SHP77 (cell line): Measurements from ENCODE around the gene MPIG6B.
A peak's percentile ranks its signal among the peaks of the same experiment; 100 is the strongest.

ENCODE experiments used
- DNase-seq, 2 experiments: peaks; one replicate each; lab custom pipeline; 2025; lab: John Stamatoyannopoulos, UW

The MPIG6B gene

DNA sequence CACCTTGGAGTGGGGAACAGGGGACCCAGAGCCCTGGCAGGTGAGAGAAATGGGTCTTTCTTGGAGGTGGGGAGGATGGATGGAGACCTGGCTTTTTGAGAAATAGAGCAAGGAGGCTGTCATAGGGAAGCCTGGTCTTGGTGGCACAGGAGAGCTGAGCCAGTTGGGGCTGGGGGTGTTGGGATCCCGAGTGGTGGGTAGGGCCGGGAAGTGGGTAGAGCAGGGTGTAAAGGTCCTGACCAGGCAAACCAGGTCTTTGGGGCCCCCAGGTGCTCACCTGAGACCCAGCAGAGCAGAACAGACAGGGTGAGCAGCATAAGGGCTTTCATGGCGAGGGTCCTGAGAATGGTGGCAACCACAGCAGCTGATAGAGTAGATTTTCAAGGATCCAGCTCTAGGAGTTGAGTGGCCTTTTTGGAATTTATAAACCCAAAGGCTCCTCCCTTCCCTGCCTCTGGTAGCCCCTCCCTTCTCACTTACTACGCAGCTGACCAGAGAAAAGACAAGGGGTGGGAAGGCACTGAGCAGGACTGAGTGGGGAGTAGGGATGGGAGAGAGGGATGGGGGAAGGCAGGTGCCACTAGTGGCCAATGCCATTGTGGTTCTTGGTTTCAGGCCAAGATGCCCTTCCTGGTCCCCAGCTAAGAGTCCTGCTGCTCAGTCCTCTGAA is 1.7 kb upstream of the MPIG6B start, which contains the start of gene LY6G6C:
Gene LY6G6C, minus strand, starts transcription at position 396 of the 670 bp plus-strand sequence. Its CDS starts 67 bp downstream, at position 329.
- no peak for DNase-seq

DNA sequence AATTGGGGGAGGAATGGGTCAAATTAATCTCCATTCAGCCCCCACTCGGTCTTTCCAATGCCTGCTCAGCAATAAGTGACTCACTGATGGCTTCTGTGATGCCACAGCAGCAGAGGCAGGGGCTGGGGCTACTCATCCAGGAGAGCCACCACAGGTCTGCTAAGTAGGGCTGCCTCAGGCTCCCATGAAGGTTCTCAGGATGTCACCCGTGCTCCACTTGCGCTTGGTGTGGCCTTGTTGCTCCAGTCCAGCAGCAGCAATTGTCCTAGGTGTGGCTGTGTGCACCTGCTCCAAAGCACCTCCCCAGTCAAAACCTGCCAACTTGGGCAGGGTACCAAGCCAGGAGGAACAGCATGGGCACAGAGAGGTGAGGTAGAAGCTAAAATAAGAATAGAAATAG is 1.0 kb upstream of the MPIG6B start:
- DNase-seq, result no peak

DNA sequence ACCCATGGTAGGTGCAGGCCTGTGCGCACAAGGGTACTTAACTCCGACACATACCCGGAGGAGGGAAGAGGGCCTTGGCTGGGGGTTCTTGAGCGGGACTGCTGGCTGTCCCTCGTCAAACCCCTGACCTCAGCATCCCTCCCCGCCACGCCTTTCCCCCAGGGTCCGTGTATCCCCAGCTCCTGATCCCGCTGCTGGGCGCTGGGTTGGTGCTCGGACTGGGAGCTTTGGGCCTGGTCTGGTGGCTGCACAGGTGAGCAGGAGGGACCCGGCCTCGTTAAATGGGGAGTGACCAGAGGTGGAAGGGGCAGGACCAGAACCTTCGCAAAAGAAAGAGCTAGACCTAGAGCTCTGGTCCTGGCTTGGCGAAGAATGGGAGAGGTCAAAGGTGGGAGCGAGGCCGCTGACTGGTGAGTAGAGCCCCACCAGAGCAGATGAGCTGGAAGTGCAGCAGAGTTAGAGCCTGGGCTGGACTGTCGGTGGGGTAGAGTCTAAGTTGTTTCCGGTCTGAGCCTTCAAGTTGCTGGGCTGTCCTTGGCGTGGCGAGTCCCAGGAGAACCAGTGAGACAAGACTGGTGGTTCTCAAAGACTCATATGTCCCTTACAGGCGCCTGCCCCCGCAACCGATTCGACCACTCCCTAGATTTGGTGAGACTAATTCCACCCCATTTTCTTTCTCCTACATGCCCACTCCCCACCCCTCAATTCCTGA is 963 bp downstream of the MPIG6B start:
- no peak for DNase-seq

DNA sequence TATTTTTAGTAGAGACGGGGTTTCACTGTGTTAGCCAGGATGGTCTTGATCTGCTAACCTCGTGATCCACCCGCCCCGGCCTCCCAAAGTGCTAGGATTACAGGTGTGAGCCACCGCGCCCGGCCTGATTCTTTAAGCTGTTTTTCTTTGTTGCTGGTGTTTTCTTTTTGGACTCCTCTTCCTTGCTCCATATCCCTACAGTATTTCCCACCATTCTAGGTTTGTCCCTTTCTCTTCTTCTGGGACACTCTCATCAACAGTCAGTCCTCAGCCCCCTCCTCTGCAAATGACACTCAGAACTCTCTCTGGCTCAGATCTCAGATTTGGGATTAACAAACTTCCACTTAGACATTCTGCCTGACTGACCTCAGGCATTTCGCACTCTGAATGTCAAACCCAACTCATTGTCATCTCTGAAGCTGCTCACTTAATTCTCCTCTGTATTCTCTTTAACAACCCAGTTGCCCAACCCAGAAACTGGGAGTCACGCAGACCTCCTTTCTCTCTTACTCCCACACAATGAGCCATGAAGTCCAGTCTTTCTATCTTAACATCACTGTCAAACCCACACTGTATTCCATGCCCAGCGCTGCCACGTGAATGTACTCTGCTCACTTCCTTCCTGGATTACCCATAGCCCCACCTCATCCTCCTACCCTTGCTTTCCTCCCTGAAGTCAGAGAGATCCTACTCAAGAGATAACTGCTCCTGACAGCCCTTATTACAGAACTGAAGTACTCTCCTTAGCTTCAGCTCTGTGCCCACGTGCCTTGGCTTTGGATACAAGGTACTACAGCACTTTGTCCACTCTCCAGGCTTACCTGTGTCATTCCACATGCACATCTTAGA is 2.6 kb downstream of the MPIG6B start:
- no peak for DNase-seq

DNA sequence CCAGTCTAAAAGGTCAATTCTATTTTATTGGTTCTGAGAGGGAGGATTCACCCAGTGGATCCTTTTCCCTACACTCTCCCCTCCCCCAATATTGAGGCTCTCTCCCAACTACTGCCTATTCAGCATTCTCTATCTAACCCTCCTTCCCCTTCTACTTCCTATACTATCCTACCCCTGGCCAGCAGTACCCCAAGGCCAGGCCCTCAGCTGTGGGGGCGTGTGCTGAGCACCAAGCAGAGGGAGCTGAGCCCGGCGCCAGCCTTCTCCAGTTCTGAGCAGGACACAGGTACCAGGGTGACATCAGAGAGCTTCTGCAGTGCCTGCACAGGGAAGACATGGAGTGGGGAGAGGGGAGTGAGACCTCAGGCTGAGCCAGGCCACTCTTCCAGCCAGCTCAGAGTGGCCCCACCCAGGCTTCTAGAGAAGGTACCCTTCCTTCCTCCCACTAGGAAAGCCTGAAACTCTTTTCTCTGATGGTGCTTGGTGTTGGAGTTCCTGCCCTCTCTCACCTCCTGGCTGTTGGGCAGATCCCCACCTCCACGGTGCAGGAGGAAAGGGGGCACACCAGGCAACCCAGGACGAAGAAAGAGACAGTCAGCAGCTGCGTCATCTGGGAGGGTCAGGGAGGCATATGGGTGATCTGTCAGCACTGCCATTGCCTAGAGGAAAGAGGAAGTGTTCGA is 4.0 kb downstream of the MPIG6B start:
- DNase-seq, result no peak

DNA sequence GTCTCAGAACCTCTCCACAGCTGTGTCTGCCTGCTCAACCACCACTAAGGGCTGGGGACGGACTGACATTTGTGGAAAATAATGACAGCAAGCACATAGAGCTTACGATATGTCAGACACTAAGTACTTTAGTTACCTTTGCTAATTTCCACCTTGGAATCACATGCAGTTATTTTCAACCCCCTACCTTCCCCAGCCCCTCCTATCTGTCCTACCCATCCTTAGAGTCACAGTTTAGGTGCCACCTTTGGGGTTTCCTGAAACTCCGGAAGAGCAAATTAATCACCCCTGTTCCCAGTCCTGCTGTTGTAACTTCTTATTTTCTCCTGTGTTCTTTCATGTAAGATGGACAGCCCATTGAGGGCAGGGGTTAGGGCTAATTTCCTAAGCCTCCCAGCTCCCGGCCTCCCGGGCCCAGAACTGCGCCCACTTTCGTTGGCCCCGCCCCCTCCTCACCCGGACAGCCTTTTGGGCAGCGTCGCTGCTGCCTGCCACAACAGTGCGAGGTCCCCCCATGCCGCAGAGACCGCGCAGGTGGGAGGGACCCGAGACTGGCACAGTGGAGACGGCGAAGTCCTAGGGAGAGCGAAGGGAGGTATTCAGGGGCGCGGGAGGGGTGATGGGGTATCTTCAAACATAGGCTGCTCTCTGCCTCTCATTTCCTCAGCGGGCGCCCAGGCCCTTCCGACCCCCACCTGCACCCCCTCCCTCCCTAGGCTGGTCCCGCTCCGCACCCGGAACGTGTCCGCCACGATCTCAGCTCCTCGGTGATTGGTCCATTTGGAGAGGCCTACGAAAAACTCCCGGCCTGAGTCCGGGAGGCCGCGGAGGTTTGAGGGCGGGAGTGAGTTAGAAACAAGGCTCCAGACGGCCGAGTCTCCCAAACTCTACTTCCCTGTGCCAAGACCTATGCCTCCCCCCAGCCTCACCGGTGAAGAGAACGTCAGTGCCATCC is 4.8 kb downstream of the MPIG6B start:
- no peak for DNase-seq

DNA sequence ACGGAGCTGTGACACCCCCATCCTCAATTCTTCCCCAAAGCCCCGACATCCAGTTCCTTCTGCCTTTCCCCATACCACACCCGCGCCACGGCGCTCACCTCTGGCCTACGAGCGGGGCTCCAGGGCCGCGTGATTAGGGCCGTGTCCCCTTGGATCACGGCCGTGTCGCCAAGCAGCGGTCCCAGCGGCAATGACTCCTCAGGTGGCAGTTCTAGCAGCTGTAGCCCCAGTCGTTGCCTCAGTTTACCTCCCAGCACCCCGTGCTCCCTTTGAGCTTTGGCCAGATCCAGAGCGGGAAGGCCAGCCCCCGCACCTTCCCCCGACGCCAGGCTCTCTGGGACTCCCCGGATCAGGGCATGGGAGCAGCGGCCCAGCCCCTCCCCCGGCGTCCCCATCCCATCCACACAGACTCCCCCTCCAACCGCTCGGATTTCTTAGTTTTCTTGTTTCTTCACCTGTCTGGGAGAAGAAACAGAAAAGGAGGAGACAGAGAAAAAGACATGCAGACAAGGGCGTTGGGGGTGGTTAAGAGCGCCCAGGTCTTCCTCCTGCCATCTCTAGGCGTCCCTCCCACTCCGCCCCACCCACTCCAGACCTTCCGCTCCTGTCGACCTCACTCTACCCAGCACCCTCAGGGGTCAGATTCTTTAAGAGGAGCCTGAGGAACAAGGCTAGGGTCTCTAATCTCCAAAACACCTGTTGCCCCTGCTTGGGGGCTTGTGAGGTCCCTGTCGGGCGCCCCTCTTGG is 5.8 kb downstream of the MPIG6B start, which contains the start of gene DDAH2:
Gene DDAH2, minus strand, starts transcription at position 533 of the 748 bp plus-strand sequence. Its CDS starts 138 bp downstream, at position 395.
- no peak for DNase-seq

DNA sequence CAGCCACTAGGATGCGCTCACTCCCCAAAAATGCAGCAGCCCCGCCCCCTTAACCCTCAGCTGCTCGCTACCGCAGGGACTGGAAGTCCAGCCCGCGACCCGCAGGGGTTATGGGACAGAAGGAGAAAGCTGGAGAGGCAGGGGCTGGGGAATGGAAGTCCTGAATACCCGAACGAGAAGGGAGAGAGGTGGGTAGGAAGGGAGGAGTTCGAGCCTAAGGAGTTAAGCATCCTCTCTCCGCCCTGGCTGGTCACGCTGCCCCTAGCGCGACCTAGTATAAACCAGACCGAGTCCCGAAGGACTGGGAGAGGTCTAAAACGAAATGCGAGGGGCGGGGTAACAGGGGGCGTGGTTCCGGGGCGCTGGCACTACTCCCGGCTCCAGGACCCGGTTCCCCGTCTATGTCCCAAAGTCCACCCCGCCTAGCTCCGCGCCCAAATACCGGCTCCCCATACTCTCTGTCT is 6.4 kb downstream of the MPIG6B start:
- DNase-seq, result peak; percentile 33 to 47

DNA sequence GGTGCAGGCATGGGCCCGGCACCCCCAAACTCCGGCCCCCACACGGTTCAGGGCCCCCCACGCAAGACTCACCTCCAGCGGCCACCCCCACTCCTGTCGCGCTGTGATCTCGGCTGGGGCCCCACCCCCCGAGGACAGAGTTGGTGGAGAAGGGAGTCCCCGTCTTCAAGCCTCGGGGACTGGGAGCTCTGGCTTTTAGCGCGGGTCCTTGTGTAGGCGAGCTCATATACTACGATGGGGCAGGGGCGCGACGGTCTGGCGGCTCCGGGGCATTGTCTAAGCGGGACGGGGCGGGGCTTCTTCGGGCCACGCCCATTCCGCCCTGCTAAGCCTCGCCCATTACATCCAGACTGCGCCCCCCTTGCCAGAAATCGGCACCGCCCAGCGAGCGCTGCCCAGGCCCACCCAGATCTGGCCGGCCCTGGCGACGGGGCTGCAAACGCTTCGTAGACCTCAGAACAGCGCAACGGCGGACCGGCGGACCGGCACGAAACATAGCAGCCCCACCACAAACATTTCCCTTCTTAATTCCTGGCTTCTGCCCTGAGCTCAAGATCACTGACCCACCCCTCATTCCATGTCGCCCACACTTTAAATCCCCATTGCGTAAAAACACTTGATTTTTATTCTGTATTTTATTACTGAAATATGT is 6.9 kb downstream of the MPIG6B start:
- DNase-seq, result no peak

DNA sequence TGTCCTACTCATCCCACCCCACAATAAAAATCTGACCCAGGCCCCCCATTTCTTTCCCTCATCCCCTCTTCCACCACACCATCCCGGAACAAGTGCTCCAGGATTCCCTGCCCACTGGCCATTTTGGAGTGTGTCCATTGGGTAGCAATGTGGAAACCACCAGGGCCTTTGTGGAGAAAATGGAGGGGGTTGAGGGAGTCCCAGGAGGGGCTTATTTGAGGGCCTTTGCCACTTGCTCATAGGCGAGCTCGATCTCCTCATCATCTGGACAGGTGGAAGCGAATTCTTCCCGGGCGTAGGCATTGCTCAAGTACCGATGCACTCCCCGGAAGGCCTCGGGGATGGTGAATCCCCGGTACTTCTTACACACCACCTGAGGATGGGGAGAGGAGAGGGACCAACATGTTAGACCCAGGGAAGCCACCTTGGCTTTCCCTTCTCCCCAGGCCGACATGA is 7.5 kb downstream of the MPIG6B start:
- no peak for DNase-seq

DNA sequence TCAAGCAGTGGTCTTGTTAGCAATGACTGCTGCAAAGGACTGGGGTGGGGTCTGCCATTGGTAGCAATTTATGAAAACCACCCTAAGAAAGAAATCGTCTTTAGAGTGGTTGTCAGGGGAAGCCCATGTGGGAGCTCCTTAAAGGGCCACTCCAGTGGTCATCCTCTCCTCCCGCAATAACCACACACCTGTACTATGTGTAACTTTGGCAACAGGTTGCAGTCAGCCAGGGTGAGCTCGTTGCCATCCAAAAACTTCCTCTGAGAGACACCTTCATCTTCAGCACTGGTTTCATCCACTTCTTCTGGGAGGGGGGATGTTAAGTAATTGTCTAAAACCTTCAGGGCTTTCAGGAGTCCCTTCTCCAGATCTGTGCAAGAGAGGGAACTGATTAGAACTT is 8.9 kb downstream of the MPIG6B start:
- DNase-seq, result no peak

DNA sequence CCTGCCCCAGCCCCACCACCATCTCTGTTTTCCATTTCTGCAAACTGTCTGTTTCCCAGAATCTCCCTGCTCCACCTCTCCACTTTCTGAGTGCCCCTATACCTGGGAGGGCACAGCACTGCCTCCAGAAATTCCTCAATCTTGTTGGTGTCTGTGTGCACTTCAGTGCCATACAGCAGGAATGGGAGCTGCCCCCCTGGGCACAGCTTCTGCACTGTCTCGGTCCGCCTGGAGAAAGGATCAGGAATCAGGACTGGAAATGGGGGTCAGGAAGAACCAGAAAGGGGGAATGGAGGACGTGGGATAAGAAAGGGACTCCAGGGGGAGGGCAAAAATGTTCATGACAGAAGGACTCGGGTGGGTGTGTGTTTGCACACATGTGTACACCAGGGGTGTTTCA is 10.6 kb downstream of the MPIG6B start:
- DNase-seq, result no peak

DNA sequence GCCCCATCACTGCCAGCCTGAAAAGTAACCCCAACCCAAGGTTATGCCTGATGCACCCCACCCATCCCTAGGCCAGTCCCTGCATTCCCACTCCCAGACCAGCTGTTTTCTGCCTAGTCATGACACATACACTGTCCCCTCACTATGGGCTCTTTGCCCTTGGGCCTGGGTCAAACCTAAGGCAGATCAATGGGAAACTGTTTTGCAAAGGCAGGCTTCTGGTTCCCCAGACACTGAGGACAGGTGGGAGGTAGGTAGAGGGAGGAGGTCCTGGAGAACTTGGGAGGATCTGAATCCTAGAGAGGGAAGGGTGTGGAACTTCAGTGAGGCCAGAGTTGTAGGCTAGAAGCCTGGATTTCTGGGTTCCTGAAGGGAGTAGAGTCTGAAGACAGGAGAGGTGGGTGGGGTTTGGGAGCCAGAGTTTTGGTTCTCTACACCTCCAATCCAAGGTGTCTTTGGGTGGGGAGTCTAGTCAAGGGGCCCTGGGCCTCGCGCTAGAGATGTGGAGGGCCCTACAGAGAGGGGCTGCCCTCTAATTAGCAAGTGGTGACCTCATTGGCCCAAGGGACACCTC is 11.2 kb downstream of the MPIG6B start:
- no peak for DNase-seq

DNA sequence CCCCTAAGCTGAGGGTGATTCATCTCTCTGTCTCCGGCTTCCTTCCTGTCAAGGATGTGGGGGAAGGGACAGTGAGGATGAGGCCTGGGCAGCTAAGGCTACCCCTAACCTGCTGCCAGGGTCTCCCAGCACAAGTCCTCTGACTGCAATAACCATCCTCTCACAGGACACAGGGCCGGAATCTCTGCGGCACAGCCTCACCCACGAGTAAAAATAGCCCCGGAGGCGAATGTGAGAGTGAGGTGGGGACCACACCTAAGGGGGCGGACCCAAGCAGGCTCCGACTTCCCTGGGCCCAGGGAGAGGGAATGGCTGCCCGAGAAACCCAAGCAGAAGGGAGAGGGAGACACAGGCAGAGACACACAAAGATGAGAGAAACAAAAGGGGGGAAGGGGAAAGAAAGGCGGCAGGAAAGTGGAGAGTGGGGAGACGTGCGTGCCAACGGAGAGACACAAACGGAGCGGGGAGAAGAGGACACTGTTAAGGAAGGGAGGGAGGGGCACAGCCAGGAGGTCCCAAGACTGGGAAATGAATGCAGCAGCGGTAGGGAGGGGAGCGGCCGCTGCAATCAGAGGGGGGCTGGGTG is 11.7 kb downstream of the MPIG6B start:
- no peak for DNase-seq

DNA sequence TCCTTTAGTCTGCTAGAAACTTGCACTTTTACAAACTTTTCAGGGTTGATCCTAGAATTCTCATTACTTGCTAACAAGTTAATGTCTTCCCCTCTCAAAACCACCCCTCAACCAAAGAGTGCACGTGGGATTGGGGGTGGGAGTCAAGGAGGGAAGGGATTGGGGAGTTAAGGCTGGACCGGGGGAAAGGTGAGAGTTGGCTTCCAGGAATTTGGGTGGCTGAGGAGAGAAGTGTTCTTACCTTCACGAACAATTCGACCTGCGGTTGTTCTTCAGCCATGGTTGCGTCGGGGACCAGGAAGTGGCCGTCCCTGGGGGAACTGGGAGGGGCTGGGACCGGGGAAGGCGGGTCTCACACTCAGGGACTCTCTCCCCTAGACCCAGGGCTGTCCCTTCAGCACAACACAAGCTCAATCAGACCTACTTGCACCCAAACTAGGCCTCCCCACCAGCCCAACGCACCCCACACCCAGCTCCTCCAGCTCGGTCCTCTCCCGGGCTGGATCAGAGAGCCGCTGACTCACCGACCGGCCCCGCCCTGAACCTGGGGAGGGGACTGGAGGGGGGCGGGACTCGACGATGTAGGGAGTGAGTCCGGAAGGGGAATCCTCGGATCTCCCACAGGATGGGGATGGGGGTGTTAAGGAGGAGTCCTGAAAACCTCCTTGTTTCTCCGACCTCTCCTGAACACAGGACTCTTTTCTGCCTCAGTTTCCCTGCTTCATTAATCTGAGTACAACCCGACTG is 13.0 kb downstream of the MPIG6B start, which contains the start of gene CLIC1:
Gene CLIC1, minus strand, starts transcription at position 510 of the 747 bp plus-strand sequence. Its CDS starts 230 bp downstream, at position 280.
- DNase-seq, result peak; percentile 84 to 87

DNA sequence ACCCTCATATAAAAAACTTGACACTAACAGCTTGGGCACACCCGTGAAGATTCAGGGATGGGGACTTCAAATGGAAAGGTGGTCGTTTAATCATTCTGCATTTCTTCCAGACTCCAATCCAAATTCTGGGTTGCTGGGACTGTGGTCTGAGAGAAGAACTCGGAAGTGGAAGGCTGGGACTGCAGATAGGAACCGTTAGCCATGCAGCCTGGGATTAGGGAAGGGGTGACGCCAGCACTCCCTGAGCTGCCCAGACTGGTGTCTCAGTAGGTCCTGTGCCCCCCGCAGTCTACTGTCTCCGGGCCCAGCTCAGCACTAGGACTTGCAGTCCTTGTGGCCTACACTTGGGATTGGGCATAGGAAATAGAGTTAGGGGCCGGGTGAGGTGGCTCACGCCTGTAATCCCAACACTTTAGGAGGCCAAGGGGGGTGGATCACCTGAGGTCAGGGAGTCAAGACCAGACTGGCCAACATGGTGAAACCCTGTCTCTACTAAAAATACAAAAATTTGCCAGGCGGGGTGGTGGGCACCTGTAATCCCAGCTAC is 13.7 kb downstream of the MPIG6B start:
- no peak for DNase-seq

DNA sequence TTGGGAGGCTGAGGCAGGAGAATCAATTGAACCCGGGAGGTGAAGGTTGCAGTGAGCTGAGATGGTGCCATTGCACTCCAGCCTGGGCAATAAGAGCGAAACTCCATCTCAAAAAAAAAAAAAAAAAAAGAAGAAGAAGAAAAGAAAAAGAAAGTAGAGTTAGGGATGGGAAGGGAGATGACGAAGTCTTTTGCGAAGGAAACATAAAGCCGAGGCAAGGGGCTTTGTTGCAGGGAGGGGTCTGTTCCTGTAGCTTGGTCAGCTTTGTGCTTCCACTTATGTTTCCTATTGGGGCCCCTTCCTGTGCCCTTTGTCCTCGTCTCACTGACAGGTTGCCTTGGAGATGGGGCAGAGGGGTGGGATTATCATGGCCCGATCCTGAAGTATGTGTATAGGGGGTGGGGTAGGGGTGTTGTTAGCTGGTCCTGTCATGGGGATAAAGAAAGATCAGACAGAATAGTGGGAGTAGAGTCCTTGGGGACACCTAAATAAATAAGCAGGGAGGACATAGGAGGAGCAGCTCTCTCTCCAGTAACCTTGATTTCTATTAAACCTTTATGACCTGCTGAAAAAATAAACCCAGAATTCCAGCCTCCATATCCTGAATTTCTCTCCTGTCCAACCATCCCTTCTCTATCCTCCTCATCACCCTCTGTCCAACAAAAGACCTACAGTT is 14.3 kb downstream of the MPIG6B start:
- DNase-seq, result no peak
